HUDEP-2 (cell line): ENCODE data around the gene ESYT2.

ENCODE experiments used
- DNase-seq, 76 experiments: peaks; one replicate each; lab custom pipeline; 2025; ENCODE audit not compliant: unreplicated experiment in 76 of 76; lab: John Stamatoyannopoulos, UW

ESYT2 gene

GRCh38 chr7:158828133-158829020, 932 bp downstream of the ESYT2 start:
- DNase-seq: peak in 20 of 76 experiments; percentile 8 to 46 (median 24)

GRCh38 chr7:158827411-158828132, 1.7 kb downstream of the ESYT2 start:
- peak in 4 of 76 experiments; percentile 3 to 17 (median 6) for DNase-seq

- no peak for DNase-seq
These were observed 3.5 kb downstream of the ESYT2 start for GRCh38 chr7:158825628-158826289.

- DNase-seq: peak in 11 of 76 experiments; percentile 8 to 31 (median 14)
These were observed 5.3 kb downstream of the ESYT2 start for GRCh38 chr7:158824028-158824427.

- peak in 27 of 76 experiments; percentile 5 to 68 (median 40) for DNase-seq
These were observed 7.9 kb downstream of the ESYT2 start for GRCh38 chr7:158821171-158822031.

GRCh38 chr7:158820656-158821055, 8.7 kb downstream of the ESYT2 start:
- no peak for DNase-seq

- DNase-seq: peak in 55 of 76 experiments; percentile 4 to 78 (median 44)
These were observed 9.6 kb downstream of the ESYT2 start for GRCh38 chr7:158819571-158820203.

GRCh38 chr7:158818325-158819213, 10.7 kb downstream of the ESYT2 start:
- DNase-seq: peak in 54 of 76 experiments; percentile 1 to 73 (median 42)

GRCh38 chr7:158816995-158817394, 12.3 kb downstream of the ESYT2 start:
- DNase-seq: no peak

GRCh38 chr7:158816271-158816670, 13.0 kb downstream of the ESYT2 start:
- DNase-seq: no peak

GRCh38 chr7:158815800-158816128, 13.5 kb downstream of the ESYT2 start:
- no peak for DNase-seq

GRCh38 chr7:158815083-158815799, 14.1 kb downstream of the ESYT2 start:
- no peak for DNase-seq

- DNase-seq: no peak
These were observed 14.7 kb downstream of the ESYT2 start for GRCh38 chr7:158814637-158815036.

- peak in 1 of 76 experiments; percentile 18 for DNase-seq
These were observed 16.6 kb downstream of the ESYT2 start for GRCh38 chr7:158812684-158813083.

GRCh38 chr7:158811894-158812293, 17.4 kb downstream of the ESYT2 start:
- DNase-seq: no peak

GRCh38 chr7:158811461-158811860, 17.8 kb downstream of the ESYT2 start:
- DNase-seq: no peak

GRCh38 chr7:158810846-158811245, 18.5 kb downstream of the ESYT2 start:
- no peak for DNase-seq

- no peak for DNase-seq
These were observed 19.7 kb downstream of the ESYT2 start for GRCh38 chr7:158809596-158809995.
